ENCODE results near the gene TCERG1L. TPM values are rescaled to one million over a fixed set of nuclear protein-coding genes. Genes with fewer than 3 reads are reported as not detected.

Gene TCERG1L
- total RNA-seq, 2 donors from 2014 or later: 1.6 to 4.5 TPM

- Mint-ChIP-seq H3K27ac (no peak overlapping the region), H3K27me3 (ENCODE audit: insufficient read depth) (no peaks in the 10 kb centered on the region), H3K9me3 (no peaks in the 10 kb centered on the region), H3K4me1 (no peaks in the 10 kb centered on the region), H3K36me3 (ENCODE audit: low read depth) (no peaks in the 10 kb centered on the region), H3K4me3 (no peak overlapping the region)
- Histone ChIP-seq H3K27ac (ENCODE audit: low read depth, low read length) (no peak overlapping the region), H3K9me3 (ENCODE audit: control insufficient read depth, low read length) (no peaks in the 10 kb centered on the region), H3K4me1 (ENCODE audit: control insufficient read depth, insufficient read depth, low read length) (no peaks in the 10 kb centered on the region), H3K27me3 (ENCODE audit: control insufficient read depth, insufficient read depth, low read length, poor library complexity, severe bottlenecking) (no peaks in the 10 kb centered on the region), H3K36me3 (ENCODE audit: control insufficient read depth, insufficient read depth, low read length) (no peaks in the 10 kb centered on the region), H3K9ac (ENCODE audit: extremely low read depth, low read length, poor library complexity, severe bottlenecking) (no peak overlapping the region), H3K4me3 (ENCODE audit: low read length) (no peak overlapping the region)
- WGBS, 2 experiments (ENCODE audit: insufficient coverage in 1 of 2, insufficient read length in 1 of 2): 33 to 58% methylated on average over 1 to 5 of the region's 5 CpGs
- no peak for DNase-seq
- TF ChIP-seq, protein P1, sequence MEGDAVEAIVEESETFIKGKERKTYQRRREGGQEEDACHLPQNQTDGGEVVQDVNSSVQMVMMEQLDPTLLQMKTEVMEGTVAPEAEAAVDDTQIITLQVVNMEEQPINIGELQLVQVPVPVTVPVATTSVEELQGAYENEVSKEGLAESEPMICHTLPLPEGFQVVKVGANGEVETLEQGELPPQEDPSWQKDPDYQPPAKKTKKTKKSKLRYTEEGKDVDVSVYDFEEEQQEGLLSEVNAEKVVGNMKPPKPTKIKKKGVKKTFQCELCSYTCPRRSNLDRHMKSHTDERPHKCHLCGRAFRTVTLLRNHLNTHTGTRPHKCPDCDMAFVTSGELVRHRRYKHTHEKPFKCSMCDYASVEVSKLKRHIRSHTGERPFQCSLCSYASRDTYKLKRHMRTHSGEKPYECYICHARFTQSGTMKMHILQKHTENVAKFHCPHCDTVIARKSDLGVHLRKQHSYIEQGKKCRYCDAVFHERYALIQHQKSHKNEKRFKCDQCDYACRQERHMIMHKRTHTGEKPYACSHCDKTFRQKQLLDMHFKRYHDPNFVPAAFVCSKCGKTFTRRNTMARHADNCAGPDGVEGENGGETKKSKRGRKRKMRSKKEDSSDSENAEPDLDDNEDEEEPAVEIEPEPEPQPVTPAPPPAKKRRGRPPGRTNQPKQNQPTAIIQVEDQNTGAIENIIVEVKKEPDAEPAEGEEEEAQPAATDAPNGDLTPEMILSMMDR (conservative IDR thresholded peaks at IDR 0.05): no peak
Observed at GRCh38 chr10:131350245-131350644, 38.7 kb upstream of the TCERG1L start.

DNA sequence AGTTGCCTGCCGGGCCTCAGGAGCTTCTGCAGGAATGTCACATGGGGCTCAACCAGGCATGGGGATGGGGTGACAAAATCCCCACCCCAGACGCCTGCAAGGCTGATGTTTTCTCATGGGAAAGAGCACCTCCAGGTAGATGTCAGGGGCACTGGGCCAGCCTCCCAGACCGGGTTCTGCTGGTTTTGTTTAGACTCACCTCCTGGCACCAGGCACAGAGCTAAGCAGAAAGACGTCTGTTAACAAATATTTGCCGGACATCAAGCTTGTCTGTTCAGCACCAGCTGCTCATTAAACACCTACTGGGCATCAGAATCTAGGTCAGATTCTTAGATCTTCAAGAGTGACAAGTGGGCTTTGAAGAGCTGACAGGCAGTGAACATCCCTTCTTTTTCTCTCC, 34.9 kb upstream of the TCERG1L start:
- no peaks in the 10 kb centered on the region for H3K9me3 ChIP-seq (ENCODE audit: control insufficient read depth, low read length)
- 67 to 75% methylated on average over 5 of the region's 5 CpGs for WGBS, 2 experiments (ENCODE audit: insufficient coverage in 1 of 2, insufficient read length in 1 of 2)
- H3K9ac ChIP-seq (ENCODE audit: extremely low read depth, low read length, poor library complexity, severe bottlenecking): no peak overlapping the region
- no peak for DNase-seq
- no peaks in the 10 kb centered on the region for H3K9me3 Mint-ChIP-seq
- H3K27ac Mint-ChIP-seq: no peak overlapping the region
- H3K4me1 Mint-ChIP-seq: no peaks in the 10 kb centered on the region
- H3K4me3 ChIP-seq (ENCODE audit: low read length): no peak overlapping the region
- no peak overlapping the region for H3K4me3 Mint-ChIP-seq
- H3K27ac ChIP-seq (ENCODE audit: low read depth, low read length): no peak overlapping the region
- H3K36me3 ChIP-seq (ENCODE audit: control insufficient read depth, insufficient read depth, low read length): no peaks in the 10 kb centered on the region
- TF ChIP-seq, protein P1 (conservative IDR thresholded peaks at IDR 0.05): no peak
- no peaks in the 10 kb centered on the region for H3K27me3 ChIP-seq (ENCODE audit: control insufficient read depth, insufficient read depth, low read length, poor library complexity, severe bottlenecking)
- no peaks in the 10 kb centered on the region for H3K27me3 Mint-ChIP-seq (ENCODE audit: insufficient read depth)
- no peaks in the 10 kb centered on the region for H3K36me3 Mint-ChIP-seq (ENCODE audit: low read depth)
- H3K4me1 ChIP-seq (ENCODE audit: control insufficient read depth, insufficient read depth, low read length): no peaks in the 10 kb centered on the region

DNA sequence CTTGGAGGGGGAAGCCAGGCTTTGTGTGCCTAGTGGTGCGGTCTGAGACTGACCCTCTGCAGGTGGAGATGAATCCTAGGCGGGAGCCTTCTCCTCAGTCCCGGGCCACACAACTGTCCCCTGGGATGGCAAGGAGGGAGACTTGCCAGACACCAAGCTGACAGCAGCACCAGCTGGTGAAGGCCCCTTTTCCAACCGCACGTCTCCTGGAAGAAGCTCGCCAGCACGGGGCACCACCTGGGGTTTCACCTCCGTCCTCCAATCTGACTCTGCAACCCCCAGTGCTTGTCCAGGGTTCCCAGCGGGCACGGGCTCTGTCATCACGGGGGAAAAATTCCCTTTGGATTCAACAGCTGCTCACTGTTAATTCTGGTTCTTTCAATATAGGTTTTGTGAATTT, 34.2 kb upstream of the TCERG1L start:
- H3K9me3 Mint-ChIP-seq: no peaks in the 10 kb centered on the region
- 93 to 96% methylated on average over 8 to 11 of the region's 11 CpGs for WGBS, 2 experiments (ENCODE audit: insufficient coverage in 1 of 2, insufficient read length in 1 of 2)

More for the DNA sequence above, 34.2 kb upstream of the TCERG1L start:
- H3K27ac Mint-ChIP-seq: no peak overlapping the region
- H3K4me3 ChIP-seq (ENCODE audit: low read length): no peak overlapping the region
- no peaks in the 10 kb centered on the region for H3K36me3 ChIP-seq (ENCODE audit: control insufficient read depth, insufficient read depth, low read length)
- H3K9me3 ChIP-seq (ENCODE audit: control insufficient read depth, low read length): no peaks in the 10 kb centered on the region
- no peak overlapping the region for H3K9ac ChIP-seq (ENCODE audit: extremely low read depth, low read length, poor library complexity, severe bottlenecking)
- no peaks in the 10 kb centered on the region for H3K4me1 ChIP-seq (ENCODE audit: control insufficient read depth, insufficient read depth, low read length)
- H3K27me3 ChIP-seq (ENCODE audit: control insufficient read depth, insufficient read depth, low read length, poor library complexity, severe bottlenecking): no peaks in the 10 kb centered on the region
- no peak overlapping the region for H3K4me3 Mint-ChIP-seq
- no peaks in the 10 kb centered on the region for H3K4me1 Mint-ChIP-seq
- no peaks in the 10 kb centered on the region for H3K27me3 Mint-ChIP-seq (ENCODE audit: insufficient read depth)
- TF ChIP-seq, protein P1 (conservative IDR thresholded peaks at IDR 0.05): no peak
- H3K27ac ChIP-seq (ENCODE audit: low read depth, low read length): no peak overlapping the region
- H3K36me3 Mint-ChIP-seq (ENCODE audit: low read depth): no peaks in the 10 kb centered on the region
- DNase-seq: no peak

Measured in endodermal cell (in vitro differentiated cells).